ENCODE measurements around the gene TSC22D2.

Gene TSC22D2

DNA sequence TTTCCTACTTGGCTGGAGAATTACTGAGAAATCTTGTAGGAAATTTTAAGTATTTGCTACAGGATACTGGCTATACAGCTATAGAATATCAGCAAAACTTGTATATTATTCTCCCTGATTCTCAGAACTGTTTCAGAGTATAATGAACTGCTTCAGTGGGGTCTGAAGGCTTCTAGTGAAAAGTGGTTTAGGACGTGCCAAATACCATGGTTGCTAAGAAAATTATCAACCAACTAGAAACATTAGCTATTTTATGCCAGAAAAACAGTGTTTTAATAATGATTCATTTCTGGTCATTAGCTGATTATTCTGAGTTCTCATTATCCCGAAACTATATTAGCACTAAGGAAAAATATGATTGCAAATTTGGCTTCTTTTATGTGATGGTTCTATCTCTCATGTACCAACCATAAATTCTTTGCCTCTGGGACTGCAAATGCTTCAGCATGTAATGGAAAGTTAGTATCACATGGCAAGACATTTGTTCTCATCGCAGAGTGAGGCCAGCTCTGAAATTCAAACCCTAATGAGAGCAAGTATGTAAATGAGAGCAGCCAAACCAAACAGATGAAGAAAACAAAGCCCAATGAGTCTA, 11.0 kb upstream of the TSC22D2 start:
- H3K9me3 ChIP-seq (ENCODE audit: insufficient read depth, low read length), result no peaks in the 10 kb centered on the region
- H2AFZ ChIP-seq (ENCODE audit: low read depth, low read length), result no peak overlapping the region
- H3K9ac ChIP-seq (ENCODE audit: low read length), result no peak overlapping the region
- H3K4me2 ChIP-seq (ENCODE audit: low read length), result no peak overlapping the region
- no peak overlapping the region for H3K27ac ChIP-seq (ENCODE audit: low read length)
- H3K36me3 ChIP-seq (replicated peaks; ENCODE audit: low read depth, low read length), result no peaks in the 10 kb centered on the region
- no peaks in the 10 kb centered on the region for H3K79me2 ChIP-seq (ENCODE audit: low read length)
- no peaks in the 10 kb centered on the region for H3K27me3 ChIP-seq (ENCODE audit: low read depth, low read length)
- no peak for TF ChIP-seq EZH2phosphoT487 (IDR thresholded peaks at IDR 0.05; ENCODE audit: low read depth)
- TF ChIP-seq, protein P1, sequence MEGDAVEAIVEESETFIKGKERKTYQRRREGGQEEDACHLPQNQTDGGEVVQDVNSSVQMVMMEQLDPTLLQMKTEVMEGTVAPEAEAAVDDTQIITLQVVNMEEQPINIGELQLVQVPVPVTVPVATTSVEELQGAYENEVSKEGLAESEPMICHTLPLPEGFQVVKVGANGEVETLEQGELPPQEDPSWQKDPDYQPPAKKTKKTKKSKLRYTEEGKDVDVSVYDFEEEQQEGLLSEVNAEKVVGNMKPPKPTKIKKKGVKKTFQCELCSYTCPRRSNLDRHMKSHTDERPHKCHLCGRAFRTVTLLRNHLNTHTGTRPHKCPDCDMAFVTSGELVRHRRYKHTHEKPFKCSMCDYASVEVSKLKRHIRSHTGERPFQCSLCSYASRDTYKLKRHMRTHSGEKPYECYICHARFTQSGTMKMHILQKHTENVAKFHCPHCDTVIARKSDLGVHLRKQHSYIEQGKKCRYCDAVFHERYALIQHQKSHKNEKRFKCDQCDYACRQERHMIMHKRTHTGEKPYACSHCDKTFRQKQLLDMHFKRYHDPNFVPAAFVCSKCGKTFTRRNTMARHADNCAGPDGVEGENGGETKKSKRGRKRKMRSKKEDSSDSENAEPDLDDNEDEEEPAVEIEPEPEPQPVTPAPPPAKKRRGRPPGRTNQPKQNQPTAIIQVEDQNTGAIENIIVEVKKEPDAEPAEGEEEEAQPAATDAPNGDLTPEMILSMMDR (IDR thresholded peaks at IDR 0.05; ENCODE audit: low read depth, low read length), result no peak
- no peak overlapping the region for H3K4me3 ChIP-seq (ENCODE audit: low read length)
- H4K20me1 ChIP-seq (ENCODE audit: insufficient read depth, low read length), result no peaks in the 10 kb centered on the region
- peaks cover 3% of the 10 kb centered on the region; the same call in 1 of the 2 replicates for H3K4me1 ChIP-seq (ENCODE audit: low read length)

DNA sequence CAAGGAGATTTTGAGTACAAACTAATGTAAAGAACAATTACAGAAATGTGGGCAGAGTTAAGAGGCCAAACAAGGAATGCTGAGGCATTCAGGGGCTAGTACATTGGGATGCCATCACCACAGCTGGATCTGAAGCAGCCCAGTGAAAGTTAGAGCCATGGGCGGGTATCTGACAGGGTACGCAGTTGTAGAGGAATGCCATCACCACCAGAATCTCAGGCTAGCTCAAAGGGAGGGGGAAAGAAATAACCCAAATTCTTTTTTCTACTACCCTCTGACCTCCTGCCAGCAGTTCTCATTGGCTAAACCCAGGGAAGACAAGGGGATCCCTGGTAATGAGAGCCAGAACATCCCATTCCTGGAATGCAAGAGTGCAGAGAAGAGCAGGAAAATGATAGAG, 9.0 kb upstream of the TSC22D2 start:
- H3K4me1 ChIP-seq (ENCODE audit: low read length), result no peaks in the 10 kb centered on the region
- no peak overlapping the region for H3K27ac ChIP-seq (ENCODE audit: low read length)
- no peak overlapping the region for H3K4me3 ChIP-seq (ENCODE audit: low read length)
- no peak overlapping the region for H3K9ac ChIP-seq (ENCODE audit: low read length)
- no peak overlapping the region for H2AFZ ChIP-seq (ENCODE audit: low read depth, low read length)
- H4K20me1 ChIP-seq (ENCODE audit: insufficient read depth, low read length), result no peaks in the 10 kb centered on the region
- TF ChIP-seq EZH2phosphoT487 (IDR thresholded peaks at IDR 0.05; ENCODE audit: low read depth), result no peak
- TF ChIP-seq, protein P1 (IDR thresholded peaks at IDR 0.05; ENCODE audit: low read depth, low read length), result no peak
- no peaks in the 10 kb centered on the region for H3K36me3 ChIP-seq (replicated peaks; ENCODE audit: low read depth, low read length)
- H3K79me2 ChIP-seq (ENCODE audit: low read length), result no peaks in the 10 kb centered on the region
- no peak overlapping the region for H3K4me2 ChIP-seq (ENCODE audit: low read length)
- no peaks in the 10 kb centered on the region for H3K9me3 ChIP-seq (ENCODE audit: insufficient read depth, low read length)
- no peaks in the 10 kb centered on the region for H3K27me3 ChIP-seq (ENCODE audit: low read depth, low read length)

DNA sequence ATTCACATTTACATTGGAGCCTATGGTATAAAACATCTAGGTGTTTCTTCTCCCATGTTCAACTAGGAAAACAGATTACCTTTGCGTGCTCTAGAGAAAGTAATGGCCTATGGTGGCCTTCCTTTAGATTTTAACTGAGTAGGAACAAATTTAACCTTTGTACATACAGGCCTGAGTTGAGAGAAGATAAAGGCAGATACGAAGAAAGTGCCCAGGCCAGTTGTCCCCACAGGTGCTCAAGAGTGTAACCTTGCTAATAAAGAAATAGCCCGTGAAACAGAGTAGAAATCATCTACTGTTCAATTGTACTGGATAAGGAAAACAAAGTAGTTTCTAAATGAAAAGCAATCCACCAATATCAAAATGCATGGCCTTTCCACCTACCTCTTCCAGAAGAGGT, 6.8 kb upstream of the TSC22D2 start:
- no peak overlapping the region for H3K27ac ChIP-seq (ENCODE audit: low read length)
- no peaks in the 10 kb centered on the region for H3K27me3 ChIP-seq (ENCODE audit: low read depth, low read length)
- no peaks in the 10 kb centered on the region for H3K4me1 ChIP-seq (ENCODE audit: low read length)
- no peaks in the 10 kb centered on the region for H3K36me3 ChIP-seq (replicated peaks; ENCODE audit: low read depth, low read length)
- H2AFZ ChIP-seq (ENCODE audit: low read depth, low read length), result no peak overlapping the region
- no peak for TF ChIP-seq EZH2phosphoT487 (IDR thresholded peaks at IDR 0.05; ENCODE audit: low read depth)
- TF ChIP-seq, protein P1 (IDR thresholded peaks at IDR 0.05; ENCODE audit: low read depth, low read length), result no peak
- no peaks in the 10 kb centered on the region for H3K79me2 ChIP-seq (ENCODE audit: low read length)
- H3K4me2 ChIP-seq (ENCODE audit: low read length), result no peak overlapping the region
- no peak overlapping the region for H3K4me3 ChIP-seq (ENCODE audit: low read length)
- no peaks in the 10 kb centered on the region for H4K20me1 ChIP-seq (ENCODE audit: insufficient read depth, low read length)
- no peak overlapping the region for H3K9ac ChIP-seq (ENCODE audit: low read length)
- no peaks in the 10 kb centered on the region for H3K9me3 ChIP-seq (ENCODE audit: insufficient read depth, low read length)

DNA sequence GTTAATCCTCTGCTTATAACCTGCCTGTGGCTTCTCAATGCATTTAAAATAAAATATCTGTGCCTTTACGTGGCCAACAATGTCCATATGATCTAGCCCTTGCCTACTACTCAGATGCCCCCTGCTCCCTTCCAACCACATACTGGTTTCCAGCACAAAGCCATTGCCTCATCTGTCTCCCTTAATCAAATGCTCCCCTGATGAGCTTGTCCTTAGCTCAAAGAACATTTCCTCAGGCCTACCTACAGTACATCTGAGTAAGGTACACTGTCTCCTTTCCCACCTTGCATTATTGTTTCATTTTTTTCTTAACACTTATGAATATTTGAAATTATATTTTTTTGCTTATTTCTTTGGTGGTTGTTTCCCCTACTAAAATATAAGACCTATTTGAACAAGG, 5.9 kb upstream of the TSC22D2 start:
- no peaks in the 10 kb centered on the region for H4K20me1 ChIP-seq (ENCODE audit: insufficient read depth, low read length)
- H3K79me2 ChIP-seq (ENCODE audit: low read length), result no peaks in the 10 kb centered on the region
- no peak overlapping the region for H3K9ac ChIP-seq (ENCODE audit: low read length)
- H3K9me3 ChIP-seq (ENCODE audit: insufficient read depth, low read length), result no peaks in the 10 kb centered on the region
- H3K27ac ChIP-seq (ENCODE audit: low read length), result no peak overlapping the region
- H3K4me2 ChIP-seq (ENCODE audit: low read length), result no peak overlapping the region
- H3K27me3 ChIP-seq (ENCODE audit: low read depth, low read length), result no peaks in the 10 kb centered on the region
- H3K4me1 ChIP-seq (ENCODE audit: low read length), result peaks cover 6% of the 10 kb centered on the region
- no peaks in the 10 kb centered on the region for H3K36me3 ChIP-seq (replicated peaks; ENCODE audit: low read depth, low read length)
- TF ChIP-seq, protein P1 (IDR thresholded peaks at IDR 0.05; ENCODE audit: low read depth, low read length), result no peak
- TF ChIP-seq EZH2phosphoT487 (IDR thresholded peaks at IDR 0.05; ENCODE audit: low read depth), result no peak
- no peak overlapping the region for H2AFZ ChIP-seq (ENCODE audit: low read depth, low read length)
- H3K4me3 ChIP-seq (ENCODE audit: low read length), result no peak overlapping the region

Measured in OCI-LY3 (cell line).